ENCODE measurements around the gene MAEA.

The MAEA gene

DNA sequence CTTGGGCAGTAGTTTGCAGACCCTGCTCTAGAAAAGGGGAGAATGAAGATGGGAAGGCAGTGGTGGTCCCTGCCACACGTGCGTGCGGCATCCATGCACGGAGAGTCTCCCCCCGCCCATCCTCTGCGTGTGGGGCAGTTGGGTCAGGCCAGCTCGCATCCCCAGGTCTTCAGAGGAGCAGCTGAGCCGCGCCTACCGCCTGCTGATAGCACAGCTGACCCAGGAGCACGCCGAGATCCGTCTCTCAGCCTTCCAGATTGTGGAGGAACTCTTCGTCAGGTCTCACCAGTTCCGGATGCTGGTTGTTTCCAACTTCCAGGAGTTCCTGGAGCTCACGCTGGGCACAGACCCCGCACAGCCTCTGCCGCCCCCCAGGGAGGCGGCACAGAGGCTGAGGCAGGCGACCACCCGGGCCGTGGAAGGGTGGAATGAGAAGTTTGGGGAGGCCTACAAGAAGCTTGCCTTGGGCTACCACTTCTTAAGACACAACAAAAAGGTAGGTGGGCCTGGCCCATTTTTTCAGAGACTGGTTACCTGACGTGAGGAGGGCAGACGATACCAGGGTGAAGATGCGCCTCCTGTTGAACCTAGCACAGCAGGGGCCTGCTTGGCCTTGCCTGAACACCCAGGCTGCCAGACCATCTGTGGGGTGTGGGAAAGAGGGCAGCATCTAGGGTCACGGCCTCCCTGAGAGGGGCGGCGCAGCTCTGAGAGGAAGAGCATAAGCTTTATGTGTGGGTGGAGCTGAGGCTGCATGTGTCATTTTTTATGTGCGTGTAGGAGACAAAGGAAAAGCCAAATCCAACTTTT, 59.9 kb downstream of the MAEA start:
- Histone ChIP-seq H3K9ac (ENCODE audit: insufficient read length, low read depth) (peak overlapping the region; percentile 26), H3K9me3 (ENCODE audit: insufficient read depth, low read length) (no peaks in the 10 kb centered on the region), H3K4me1 (ENCODE audit: insufficient read depth, insufficient read length) (peaks cover 31% of the 10 kb centered on the region), H3K4me3 (ENCODE audit: insufficient read length, low read depth) (no peak overlapping the region), H3K27me3 (ENCODE audit: insufficient read depth, insufficient read length) (no peaks in the 10 kb centered on the region), H3K36me3 (ENCODE audit: insufficient read depth, insufficient read length, low read length) (peaks cover 54% of the 10 kb centered on the region)
- DNase-seq (ENCODE audit: low read depth, low spot score), result no peak
- no peak for TF ChIP-seq SUZ12 (IDR thresholded peaks at IDR 0.05; ENCODE audit: extremely low read depth, insufficient read depth, insufficient read length)
- no peak for TF ChIP-seq YY1 (IDR thresholded peaks at IDR 0.05; ENCODE audit: insufficient read depth, insufficient read length)
- no peak for TF ChIP-seq ZNF274 (IDR thresholded peaks at IDR 0.05; ENCODE audit: low read depth, low read length)

GRCh38 chr4:1350169-1350520, 60.5 kb downstream of the MAEA start:
- no peak overlapping the region for H3K4me3 ChIP-seq (ENCODE audit: insufficient read length, low read depth)
- peaks cover 30% of the 10 kb centered on the region for H3K4me1 ChIP-seq (ENCODE audit: insufficient read depth, insufficient read length)
- no peak for TF ChIP-seq ZNF274 (IDR thresholded peaks at IDR 0.05; ENCODE audit: low read depth, low read length)
- TF ChIP-seq YY1 (IDR thresholded peaks at IDR 0.05; ENCODE audit: insufficient read depth, insufficient read length), result no peak
- TF ChIP-seq SUZ12 (IDR thresholded peaks at IDR 0.05; ENCODE audit: extremely low read depth, insufficient read depth, insufficient read length), result no peak
- DNase-seq (ENCODE audit: low read depth, low spot score), result no peak
- H3K27me3 ChIP-seq (ENCODE audit: insufficient read depth, insufficient read length), result no peaks in the 10 kb centered on the region
- H3K9ac ChIP-seq (ENCODE audit: insufficient read length, low read depth), result peak overlapping the region; percentile 26
- no peaks in the 10 kb centered on the region for H3K9me3 ChIP-seq (ENCODE audit: insufficient read depth, low read length)
- peaks cover 55% of the 10 kb centered on the region for H3K36me3 ChIP-seq (ENCODE audit: insufficient read depth, insufficient read length, low read length)

- TF ChIP-seq SUZ12 (IDR thresholded peaks at IDR 0.05; ENCODE audit: extremely low read depth, insufficient read depth, insufficient read length) (no peak), ZNF274 (IDR thresholded peaks at IDR 0.05; ENCODE audit: low read depth, low read length) (no peak), YY1 (IDR thresholded peaks at IDR 0.05; ENCODE audit: insufficient read depth, insufficient read length) (no peak)
- Histone ChIP-seq H3K36me3 (ENCODE audit: insufficient read depth, insufficient read length, low read length) (peaks cover 74% of the 10 kb centered on the region), H3K4me1 (ENCODE audit: insufficient read depth, insufficient read length) (peaks cover 39% of the 10 kb centered on the region), H3K9ac (ENCODE audit: insufficient read length, low read depth) (peak overlapping the region; percentile 47), H3K9me3 (ENCODE audit: insufficient read depth, low read length) (no peaks in the 10 kb centered on the region), H3K27me3 (ENCODE audit: insufficient read depth, insufficient read length) (no peaks in the 10 kb centered on the region), H3K4me3 (ENCODE audit: insufficient read length, low read depth) (no peak overlapping the region)
- DNase-seq (ENCODE audit: low read depth, low spot score), result peak; percentile 68
Observed at GRCh38 chr4:1351854-1352566, 62.3 kb downstream of the MAEA start.

DNA sequence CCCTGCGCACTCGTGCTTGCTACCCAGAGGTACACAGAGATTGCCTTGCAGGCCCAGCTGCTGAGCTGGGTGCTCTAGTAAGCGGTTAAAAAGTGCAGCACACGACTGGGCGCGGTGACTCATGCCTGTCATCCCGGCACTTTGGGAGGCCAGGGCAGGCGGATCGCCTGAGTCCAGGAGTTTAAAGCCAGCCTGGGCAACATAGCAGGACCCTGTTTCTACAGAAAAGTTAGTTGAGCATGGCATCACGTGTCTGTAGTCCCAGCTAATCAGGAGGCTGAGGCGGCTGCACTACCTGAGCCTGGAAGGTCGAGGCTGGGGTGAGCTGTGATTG, 62.8 kb downstream of the MAEA start:
- Histone ChIP-seq H3K36me3 (ENCODE audit: insufficient read depth, insufficient read length, low read length) (peaks cover 79% of the 10 kb centered on the region), H3K9me3 (ENCODE audit: insufficient read depth, low read length) (no peaks in the 10 kb centered on the region), H3K27me3 (ENCODE audit: insufficient read depth, insufficient read length) (no peaks in the 10 kb centered on the region), H3K4me1 (ENCODE audit: insufficient read depth, insufficient read length) (peaks cover 39% of the 10 kb centered on the region), H3K4me3 (ENCODE audit: insufficient read length, low read depth) (no peak overlapping the region), H3K9ac (ENCODE audit: insufficient read length, low read depth) (peak overlapping the region; percentile 47)
- TF ChIP-seq SUZ12 (IDR thresholded peaks at IDR 0.05; ENCODE audit: extremely low read depth, insufficient read depth, insufficient read length), result no peak
- no peak for DNase-seq (ENCODE audit: low read depth, low spot score)

DNA sequence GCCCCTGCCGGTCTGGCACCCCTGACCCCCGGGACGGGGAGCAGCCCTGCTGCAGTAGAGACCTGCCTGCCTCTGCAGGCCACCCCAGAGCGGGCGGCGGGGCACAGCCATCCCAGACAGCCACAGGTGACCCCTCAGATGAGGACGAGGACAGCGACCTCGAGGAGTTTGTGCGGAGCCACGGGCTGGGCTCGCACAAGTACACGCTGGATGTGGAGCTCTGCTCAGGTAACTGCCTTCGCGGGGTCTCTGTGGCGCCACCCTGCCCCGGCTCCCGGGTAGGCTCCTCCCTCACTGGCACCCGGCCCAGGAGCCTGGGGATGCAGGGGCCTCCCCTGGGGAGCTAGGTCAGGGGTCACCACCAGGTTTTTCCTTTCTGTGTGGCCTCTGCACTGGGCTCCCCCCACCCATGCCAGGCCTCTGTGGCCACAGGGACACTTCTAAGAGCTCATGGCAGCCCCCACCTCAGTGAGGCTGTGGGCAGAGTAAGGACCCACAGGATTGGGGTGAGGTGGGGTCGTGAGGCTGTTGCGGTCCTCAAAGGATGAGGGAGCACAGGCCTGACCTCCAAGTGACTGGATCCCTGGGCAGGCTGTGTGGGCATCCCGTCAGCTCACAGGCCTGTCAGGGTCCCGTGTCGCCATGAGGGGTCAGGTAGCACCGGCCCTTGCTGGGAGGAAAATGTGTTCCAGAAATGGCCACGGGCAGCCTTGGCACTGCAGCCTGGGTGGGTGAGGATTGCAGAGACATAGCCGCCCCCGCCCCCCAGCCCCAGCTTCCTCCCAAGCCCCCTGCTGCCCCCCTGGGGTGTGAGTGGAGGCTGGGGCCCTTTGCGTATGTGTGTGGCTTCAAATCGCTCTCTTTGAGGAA, 63.7 kb downstream of the MAEA start:
- TF ChIP-seq SUZ12 (IDR thresholded peaks at IDR 0.05; ENCODE audit: extremely low read depth, insufficient read depth, insufficient read length), result no peak
- DNase-seq (ENCODE audit: low read depth, low spot score), result no peak

GRCh38 chr4:1354136-1354982, 64.7 kb downstream of the MAEA start:
- Histone ChIP-seq H3K4me3 (ENCODE audit: insufficient read length, low read depth) (no peak overlapping the region), H3K4me1 (ENCODE audit: insufficient read depth, insufficient read length) (peaks cover 36% of the 10 kb centered on the region), H3K36me3 (ENCODE audit: insufficient read depth, insufficient read length, low read length) (peaks cover 93% of the 10 kb centered on the region), H3K9ac (ENCODE audit: insufficient read length, low read depth) (peak overlapping the region; percentile 54), H3K9me3 (ENCODE audit: insufficient read depth, low read length) (no peaks in the 10 kb centered on the region), H3K27me3 (ENCODE audit: insufficient read depth, insufficient read length) (no peaks in the 10 kb centered on the region)
- TF ChIP-seq YY1 (IDR thresholded peaks at IDR 0.05; ENCODE audit: insufficient read depth, insufficient read length) (no peak), SUZ12 (IDR thresholded peaks at IDR 0.05; ENCODE audit: extremely low read depth, insufficient read depth, insufficient read length) (no peak), ZNF274 (IDR thresholded peaks at IDR 0.05; ENCODE audit: low read depth, low read length) (no peak)
- no peak for DNase-seq (ENCODE audit: low read depth, low spot score)

More for the DNA sequence above, 63.7 kb downstream of the MAEA start:
- H3K4me3 ChIP-seq (ENCODE audit: insufficient read length, low read depth), result no peak overlapping the region
- H3K4me1 ChIP-seq (ENCODE audit: insufficient read depth, insufficient read length), result peaks cover 37% of the 10 kb centered on the region
- H3K9ac ChIP-seq (ENCODE audit: insufficient read length, low read depth), result no peak overlapping the region
- no peaks in the 10 kb centered on the region for H3K9me3 ChIP-seq (ENCODE audit: insufficient read depth, low read length)
- peaks cover 88% of the 10 kb centered on the region for H3K36me3 ChIP-seq (ENCODE audit: insufficient read depth, insufficient read length, low read length)
- H3K27me3 ChIP-seq (ENCODE audit: insufficient read depth, insufficient read length), result no peaks in the 10 kb centered on the region
